ELF-1 (cell line): ENCODE measurements around the gene UGT1A8.

Experiments
- DNase-seq: peaks from one replicate; pipeline ENCODE4 v3.0.0-alpha.2; 2016; ENCODE audit warnings: low read depth, low spot score

UGT1A8 gene

DNA sequence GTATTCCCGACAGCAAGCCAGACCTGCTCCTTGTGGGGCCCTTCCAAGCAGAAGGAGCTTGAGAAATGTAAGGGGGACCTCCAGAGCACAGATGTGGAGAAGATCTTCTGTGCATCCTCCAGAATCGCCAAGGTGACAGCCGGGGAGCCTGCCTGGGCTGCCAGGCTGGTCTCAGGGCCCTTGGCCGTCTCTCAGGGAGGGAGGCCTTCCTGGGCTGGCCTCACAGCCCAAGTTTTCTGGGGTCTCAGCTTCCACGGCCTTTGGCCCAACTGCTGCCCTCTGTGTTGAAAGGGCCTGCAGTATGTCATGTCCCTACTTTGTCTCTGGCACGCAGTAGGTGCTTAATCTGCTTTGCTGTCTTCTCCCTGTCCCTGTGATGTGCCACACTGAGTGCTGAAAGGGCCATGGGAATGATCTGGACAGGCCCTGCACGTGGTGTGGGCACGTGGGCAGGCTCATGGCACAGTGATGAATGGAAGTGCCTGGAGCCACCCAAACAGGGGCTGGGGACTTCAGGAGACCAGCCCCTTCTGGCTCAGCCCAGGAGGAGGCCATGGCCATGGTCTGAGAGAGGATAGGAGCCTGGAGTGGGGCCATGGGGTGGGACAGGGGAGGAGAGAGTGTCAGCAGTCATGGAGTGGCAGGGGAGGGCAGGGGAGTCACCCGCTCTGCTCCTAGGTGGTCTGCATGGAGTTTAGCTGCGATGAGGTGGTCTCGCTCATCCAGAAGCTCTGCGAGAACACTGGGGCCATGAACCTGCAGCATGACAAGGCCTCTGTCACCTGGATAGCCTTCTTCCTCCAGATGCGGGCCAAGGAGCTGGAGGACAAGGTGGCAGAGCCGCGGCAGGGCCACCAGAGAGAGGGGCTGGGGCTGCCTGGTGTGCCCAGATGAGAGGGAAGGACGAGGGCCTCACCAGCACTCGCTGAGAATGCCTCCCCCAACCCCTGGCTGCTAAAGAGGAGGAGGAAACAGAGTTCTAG is 201.5 kb downstream of the UGT1A8 start:
- no peak for DNase-seq

DNA sequence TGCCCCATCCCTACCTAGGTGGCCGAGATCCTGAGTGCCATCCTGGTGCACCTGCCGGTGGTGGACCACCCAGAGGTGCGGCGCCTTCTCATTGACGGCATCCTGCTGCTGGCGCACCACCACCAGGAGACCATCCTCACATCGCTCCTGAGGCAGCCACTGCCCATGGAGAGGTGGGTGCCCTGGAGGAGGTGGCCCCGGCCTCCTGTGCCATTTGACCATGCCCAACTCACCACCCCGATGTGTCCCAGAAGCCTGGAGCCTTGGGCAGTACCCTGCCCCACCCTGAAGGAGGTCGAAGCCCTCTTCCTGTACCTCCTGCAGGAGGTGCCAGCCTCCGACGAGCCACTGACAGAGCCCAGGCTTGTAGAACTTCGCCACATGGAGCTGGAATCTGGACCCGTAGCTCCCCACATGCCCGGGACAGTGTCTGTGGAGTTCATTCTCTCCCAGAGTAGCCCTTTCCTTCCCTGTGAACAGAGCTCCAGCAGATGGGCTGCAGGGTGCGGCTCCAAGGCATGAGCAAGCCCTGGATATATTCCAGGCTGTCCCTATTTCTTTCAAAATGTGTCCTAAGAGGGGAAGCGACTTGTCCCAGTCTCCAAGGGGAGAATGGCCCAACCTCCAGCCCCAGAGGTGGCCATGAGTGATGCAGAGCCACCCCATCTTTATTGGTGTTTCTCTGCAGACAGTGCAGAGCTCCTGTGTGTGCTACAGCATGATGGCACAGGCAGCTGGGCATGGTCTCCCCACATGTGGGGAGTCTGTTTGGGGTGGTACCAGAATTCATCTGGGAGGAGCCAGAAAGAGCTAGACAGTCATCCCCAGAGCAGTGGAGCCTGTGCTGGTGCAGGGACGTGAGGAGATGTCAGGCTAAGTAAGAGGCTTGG is 202.7 kb downstream of the UGT1A8 start:
- DNase-seq: no peak

DNA sequence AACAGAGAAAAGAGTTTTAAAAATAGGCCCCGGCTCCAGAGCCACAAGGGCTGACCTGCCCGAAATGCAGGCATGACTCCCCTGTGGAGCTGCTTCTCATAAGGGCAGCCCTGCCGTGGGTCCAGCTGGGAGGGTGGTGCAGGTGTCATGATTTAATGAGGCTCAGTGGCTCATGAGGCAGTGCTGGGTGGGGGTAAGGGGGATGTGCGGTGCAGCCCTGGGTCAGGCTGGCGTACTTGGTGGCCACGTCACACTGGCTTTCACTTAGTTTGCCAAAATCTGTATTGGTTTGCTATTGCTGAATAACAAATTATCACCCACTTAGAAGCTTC is 203.3 kb downstream of the UGT1A8 start:
- no peak for DNase-seq

DNA sequence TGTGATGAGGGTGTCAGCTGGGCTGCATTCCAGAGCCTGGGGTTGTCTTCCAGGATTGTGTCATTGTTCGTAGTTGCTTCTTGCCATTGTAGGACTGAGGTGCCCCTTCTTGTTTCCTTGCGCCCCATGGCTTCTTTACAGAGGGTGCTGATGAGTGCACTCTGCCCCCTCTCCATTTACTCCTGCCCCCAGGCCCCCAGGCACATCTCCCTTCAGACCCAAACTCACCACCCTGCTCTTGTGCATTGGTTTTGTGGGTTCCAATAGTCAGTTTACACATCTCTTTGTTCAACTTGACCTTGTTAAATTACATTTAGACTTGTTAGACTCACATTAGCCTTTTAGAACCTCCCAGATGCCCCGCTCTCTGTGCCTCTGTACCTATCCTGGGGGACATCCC is 203.8 kb downstream of the UGT1A8 start:
- no peak for DNase-seq

DNA sequence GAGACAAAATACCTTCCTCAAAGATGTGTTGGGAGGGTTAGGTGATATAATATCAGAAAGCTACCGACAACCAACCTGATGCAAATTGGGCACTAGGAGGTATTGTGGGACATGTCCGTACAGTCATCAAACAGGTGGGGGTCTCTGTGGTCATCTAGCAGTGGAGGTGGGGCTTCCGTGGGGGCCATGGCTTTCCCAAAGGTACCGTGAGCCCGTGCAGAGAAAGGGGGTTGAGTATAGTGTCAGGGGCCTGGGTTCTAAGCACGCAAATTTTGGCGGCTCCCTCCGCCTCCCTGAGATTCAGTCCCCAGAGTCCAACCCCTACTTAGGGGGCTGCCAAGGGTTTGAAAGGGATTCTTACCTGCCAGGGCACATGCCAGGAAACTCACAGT is 204.3 kb downstream of the UGT1A8 start:
- no peak for DNase-seq

DNA sequence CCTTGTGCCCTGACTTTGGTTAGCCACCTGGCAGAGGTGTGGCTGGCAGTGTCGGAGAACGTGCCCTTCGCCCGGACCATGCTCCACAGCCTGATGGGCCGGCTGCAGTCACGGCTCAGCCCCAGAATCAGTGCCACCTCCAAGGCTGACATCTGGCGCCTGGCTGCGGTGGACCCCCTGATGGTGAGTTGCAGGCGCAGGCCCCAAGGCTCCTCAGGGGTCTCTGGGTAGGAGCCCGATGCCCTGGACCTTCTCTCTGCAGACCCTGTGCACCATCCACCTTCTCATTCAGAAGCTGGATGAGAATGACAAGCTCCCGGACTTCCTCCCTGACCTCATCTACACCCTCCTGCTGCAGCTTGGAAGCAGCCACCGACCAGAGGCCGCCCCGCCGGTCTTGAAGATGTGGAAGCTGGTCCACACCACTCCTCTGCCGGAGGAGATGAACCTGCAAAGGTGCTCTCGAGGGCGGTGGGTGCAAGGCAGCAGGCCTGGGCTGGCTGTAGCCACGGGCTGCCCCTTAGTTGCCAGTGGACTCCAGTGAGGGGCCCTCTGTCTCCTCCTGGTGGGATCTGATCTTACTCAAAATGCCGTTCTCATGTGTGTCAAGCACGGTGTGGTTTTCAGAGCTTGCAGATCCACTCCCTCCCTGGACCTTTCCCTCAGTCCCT is 204.8 kb downstream of the UGT1A8 start:
- DNase-seq: no peak
